ENCODE measurements around the gene GGT6.

The GGT6 gene

GRCh38 chr17:4586043-4586442, 25.7 kb upstream of the GGT6 start:
- TF ChIP-seq CTCF (IDR thresholded peaks at IDR 0.05; ENCODE audit: insufficient read depth, low read depth, low read length, missing control alignments): no peak
- no peak for DNase-seq (ENCODE audit: low read depth)

GRCh38 chr17:4585638-4585994, 25.2 kb upstream of the GGT6 start:
- no peak for TF ChIP-seq CTCF (IDR thresholded peaks at IDR 0.05; ENCODE audit: insufficient read depth, low read depth, low read length, missing control alignments)
- no peak for DNase-seq (ENCODE audit: low read depth)
- no peak overlapping the region for H3K4me3 ChIP-seq (ENCODE audit: low read length)

More at GRCh38 chr17:4586043-4586442, 25.7 kb upstream of the GGT6 start:
- H3K4me3 ChIP-seq (ENCODE audit: low read length): no peak overlapping the region

GRCh38 chr17:4584917-4585637, 24.7 kb upstream of the GGT6 start:
- TF ChIP-seq CTCF (IDR thresholded peaks at IDR 0.05; ENCODE audit: insufficient read depth, low read depth, low read length, missing control alignments): no peak
- no peak for DNase-seq (ENCODE audit: low read depth)
- no peak overlapping the region for H3K4me3 ChIP-seq (ENCODE audit: low read length)

GRCh38 chr17:4584101-4584916, 23.9 kb upstream of the GGT6 start, which contains the start of gene SMTNL2:
Gene SMTNL2 (plus strand): TSS chr17:4584529. CDS start chr17:4584606, 77 bp downstream.
- DNase-seq (ENCODE audit: low read depth): no peak
- TF ChIP-seq CTCF (IDR thresholded peaks at IDR 0.05; ENCODE audit: insufficient read depth, low read depth, low read length, missing control alignments): no peak
- H3K4me3 ChIP-seq (ENCODE audit: low read length): no peak within 1 kb of the TSS

GRCh38 chr17:4583782-4584100, 23.4 kb upstream of the GGT6 start:
- DNase-seq (ENCODE audit: low read depth): no peak
- no peak overlapping the region for H3K4me3 ChIP-seq (ENCODE audit: low read length)
- TF ChIP-seq CTCF (IDR thresholded peaks at IDR 0.05; ENCODE audit: insufficient read depth, low read depth, low read length, missing control alignments): no peak

- DNase-seq (ENCODE audit: low read depth): no peak
- H3K4me3 ChIP-seq (ENCODE audit: low read length): no peak overlapping the region
- TF ChIP-seq CTCF (IDR thresholded peaks at IDR 0.05; ENCODE audit: insufficient read depth, low read depth, low read length, missing control alignments): no peak
Observed at GRCh38 chr17:4583206-4583605, 22.8 kb upstream of the GGT6 start.

Data from epithelial cell of esophagus (primary cell).